AG09309 (cell line): ENCODE results near the gene TFR2.

Experiments
- DNase-seq: peaks from one replicate; pipeline ENCODE4 v3.0.0-alpha.2; 2010; ENCODE audit warnings: low read depth
- H3K4me3 ChIP-seq: 2 replicates; pipeline ENCODE4 v1.5.1; 2011; ENCODE audit warnings: mild to moderate bottlenecking, low read depth, low read length, moderate library complexity; ENCODE audit not compliant: control insufficient read depth
- CTCF ChIP-seq: IDR thresholded peaks from 2 replicates; pipeline ENCODE4 v1.5.1; 2011; ENCODE audit warnings: mild to moderate bottlenecking, low read depth, low read length, inconsistent platforms; ENCODE audit not compliant: insufficient read depth, control insufficient read depth; ENCODE audit errors: missing control alignments

Gene TFR2

DNA sequence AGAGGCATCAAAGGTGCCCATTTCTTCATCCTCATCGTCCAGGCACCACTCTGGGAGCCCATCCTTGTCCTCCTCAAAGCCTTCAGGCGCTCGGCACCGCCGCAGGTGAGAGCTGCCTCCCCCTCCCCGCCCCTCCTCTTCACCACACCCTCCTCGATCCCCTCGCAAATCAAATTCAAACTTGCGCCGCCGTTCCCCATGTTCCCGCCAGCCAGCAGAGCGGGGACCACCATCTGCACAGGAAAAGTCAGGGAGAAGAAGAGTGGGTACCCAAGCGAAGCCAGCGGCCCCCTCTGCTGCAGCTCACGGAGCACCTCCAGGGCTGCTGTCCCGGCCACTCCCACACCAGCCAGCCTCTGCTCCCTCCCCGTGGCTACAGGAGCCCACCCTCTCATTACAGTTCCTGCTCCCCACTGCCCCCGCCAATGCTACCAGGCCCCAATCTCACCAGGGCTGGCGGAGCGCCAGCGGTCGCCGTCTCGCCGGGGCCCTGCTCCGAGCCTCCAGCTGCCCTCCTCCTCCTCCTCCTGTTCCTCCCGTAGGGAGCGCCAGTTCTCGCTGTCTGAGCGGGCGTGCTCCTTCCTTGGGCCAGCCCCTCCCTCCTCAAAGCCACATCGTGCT is 45.0 kb upstream of the TFR2 start:
- DNase-seq = no peak
- H3K4me3 ChIP-seq = no peak overlapping the region
- TF ChIP-seq CTCF = no peak

DNA sequence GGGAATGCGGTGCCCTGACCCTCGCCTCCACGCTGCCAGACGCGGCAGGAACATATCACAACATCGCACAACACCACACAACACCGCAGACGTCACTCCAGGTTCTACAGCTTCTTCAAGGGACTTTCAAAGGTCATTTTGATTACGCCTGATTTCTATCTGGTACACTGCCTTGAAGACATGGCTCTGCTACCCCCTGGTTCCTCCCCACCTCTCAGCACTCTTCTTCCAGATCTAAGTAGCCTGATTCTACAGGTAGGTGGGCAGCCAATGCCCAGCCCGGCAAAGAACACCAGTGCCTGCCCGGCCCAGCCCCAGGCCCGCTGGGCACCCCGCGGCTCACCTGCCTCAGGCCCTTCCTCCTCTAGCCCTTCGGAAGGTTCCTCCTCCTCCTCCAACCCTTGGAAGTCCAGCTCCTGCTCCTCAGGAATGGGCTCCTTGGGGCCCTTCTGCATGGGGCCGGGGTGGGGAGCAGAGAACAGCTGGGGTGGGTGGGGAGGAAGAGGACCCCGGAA is 44.3 kb upstream of the TFR2 start:
- no peak for DNase-seq

GRCh38 chr7:100685049-100685605 is 43.8 kb upstream of the TFR2 start:
- no peak for TF ChIP-seq CTCF
- no peak for DNase-seq
- H3K4me3 ChIP-seq = no peak overlapping the region

More for the DNA sequence above, 44.3 kb upstream of the TFR2 start:
- H3K4me3 ChIP-seq = no peak overlapping the region
- TF ChIP-seq CTCF = no peak

GRCh38 chr7:100684534-100685042 is 43.2 kb upstream of the TFR2 start:
- DNase-seq = no peak
- H3K4me3 ChIP-seq = no peak overlapping the region
- no peak for TF ChIP-seq CTCF

DNA sequence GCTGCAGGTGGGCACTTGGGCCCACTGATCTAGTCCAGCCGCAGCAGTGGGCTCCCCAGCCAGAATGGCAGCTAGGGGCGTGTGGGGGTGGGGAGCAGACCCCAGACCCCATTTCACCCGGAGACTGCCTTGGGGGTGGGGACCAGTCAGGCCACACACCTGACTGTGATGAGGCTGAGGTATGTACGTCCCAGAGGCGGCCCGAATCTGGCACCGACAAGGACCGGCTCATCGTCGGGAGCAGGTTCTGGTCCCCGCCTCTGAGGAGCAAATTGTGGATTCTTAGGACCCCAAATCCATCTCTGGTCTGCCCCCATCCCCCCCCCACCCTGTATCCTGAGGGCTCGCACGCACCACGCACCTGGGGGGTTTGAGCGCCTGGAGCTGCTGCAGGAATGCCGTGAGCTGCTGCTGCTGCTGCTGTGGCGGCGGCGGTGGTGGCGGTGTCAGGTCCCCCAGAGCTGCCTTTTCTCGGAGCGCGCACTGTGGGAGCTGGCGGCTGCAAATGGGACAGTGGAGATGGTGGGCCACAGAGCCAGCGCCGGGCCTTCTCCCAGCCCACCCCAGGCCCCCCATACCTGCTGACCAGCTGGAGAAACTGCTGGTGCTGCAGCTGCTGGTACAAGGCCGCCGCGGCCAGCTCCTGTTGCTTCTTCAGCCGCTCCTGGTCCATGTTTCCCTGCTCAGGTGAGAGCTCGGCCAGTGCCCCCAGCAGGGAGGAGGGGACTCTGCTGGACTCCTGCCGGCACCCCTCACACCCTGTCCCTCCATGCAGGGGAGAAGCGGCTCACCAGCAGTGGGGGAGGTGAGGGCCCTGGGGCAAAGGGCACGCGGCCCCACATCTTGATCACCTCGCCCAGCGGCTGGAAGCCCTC is 42.5 kb upstream of the TFR2 start:
- H3K4me3 ChIP-seq = no peak overlapping the region
- TF ChIP-seq CTCF = no peak
- no peak for DNase-seq

DNA sequence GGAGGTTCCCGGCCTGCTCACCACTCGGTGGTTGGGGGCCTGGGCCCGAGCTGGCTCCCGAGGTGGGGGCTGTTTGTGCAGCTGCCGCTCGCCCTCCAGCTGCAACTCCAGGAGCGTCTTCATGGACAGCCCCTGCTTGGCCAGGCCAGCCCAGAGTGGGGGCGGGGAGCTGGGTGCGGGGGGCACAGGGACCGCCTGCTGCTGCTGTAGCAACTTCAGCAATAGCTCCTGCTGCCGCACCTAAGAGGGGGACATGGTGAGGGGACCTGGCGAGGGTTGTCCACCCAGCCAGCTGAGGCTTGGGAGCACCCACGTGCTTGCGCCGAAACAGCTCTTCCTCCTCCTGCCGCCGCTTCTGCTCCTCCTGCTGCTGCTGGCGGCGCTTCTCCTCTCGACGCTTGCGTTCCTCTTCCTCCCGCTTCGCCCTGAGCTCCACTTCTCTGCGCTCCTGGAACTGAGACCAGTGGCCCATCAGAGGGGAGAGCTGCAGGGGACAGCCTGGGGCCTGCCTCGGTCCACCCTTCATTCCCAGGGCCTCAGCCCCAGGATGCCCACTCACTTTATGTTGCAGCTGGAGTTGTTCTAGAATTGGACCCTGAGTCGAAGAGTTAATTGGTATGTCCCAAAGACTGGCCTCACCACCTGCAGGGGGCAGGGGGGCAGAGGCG is 41.8 kb upstream of the TFR2 start:
- no peak for TF ChIP-seq CTCF
- no peak overlapping the region for H3K4me3 ChIP-seq
- no peak for DNase-seq
